Measurements from ENCODE around the gene PLEKHG7. TPM values are rescaled to one million over a fixed set of nuclear protein-coding genes. Genes with fewer than 3 reads are reported as not detected.

The PLEKHG7 gene
- total and polyA plus RNA-seq, 2 of the 8 experiments (the other 6 are each of a cell fraction or from before 2014, with no cell fraction given), result not detected

DNA sequence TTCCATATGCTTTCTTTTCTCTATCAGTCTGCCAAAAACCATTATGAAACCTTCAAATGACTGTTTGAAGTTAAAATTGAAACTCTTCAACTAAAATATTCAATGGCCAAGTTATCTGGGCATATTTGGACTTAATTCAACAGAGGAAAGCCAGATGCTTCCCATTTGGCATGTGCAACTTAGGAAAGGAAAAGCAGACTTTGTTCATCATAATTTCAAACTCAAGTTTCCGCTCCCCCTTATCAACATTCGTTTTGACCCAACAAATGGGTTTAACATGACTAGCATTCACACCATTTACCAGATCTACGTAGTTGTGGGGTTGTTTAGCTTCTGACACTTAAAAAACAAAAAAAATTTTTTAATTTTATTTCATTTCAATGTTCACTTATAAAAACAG lies 75.7 kb downstream of the PLEKHG7 start:
- H3K4me2 ChIP-seq (ENCODE audit: insufficient read depth in 1 of 2, low read depth in 2 of 2, low read length in 2 of 2), result no peak overlapping the region
- 88% methylated on average over 3 of the region's 3 CpGs; no CpG with 5 or more reads in 1 of the 2 experiments for WGBS, 2 experiments (ENCODE audit: extremely low coverage in 1 of 2, insufficient coverage in 1 of 2, insufficient read length in 1 of 2, insufficient replicate concordance in 2 of 2, low coverage in 1 of 2, low lambda C conversion rate in 2 of 2, missing lambda C conversion rate in 1 of 2)
- no peak overlapping the region for H2BK120ac ChIP-seq (replicated peaks; ENCODE audit: low read depth, low read length)
- H4K5ac ChIP-seq (ENCODE audit: insufficient read length, low read depth, low read length), result no peak overlapping the region
- DNase-seq (ENCODE audit: low read depth in 1 of 2, low spot score in 2 of 2) (no peak), FAIRE-seq (no peak)
- no peak overlapping the region for H3K27ac ChIP-seq (ENCODE audit: low read depth, low read length)
- no peak overlapping the region for H3K4ac ChIP-seq (replicated peaks; ENCODE audit: insufficient read length, low read depth, low read length)
- no peak overlapping the region for H3K14ac ChIP-seq (ENCODE audit: insufficient read length)
- H3K36me3 ChIP-seq (ENCODE audit: control insufficient read depth in 2 of 4, insufficient read depth in 4 of 4, low read length in 3 of 4), result peaks cover 0 to 23% (median under 1%) of the 10 kb centered on the region in 4 experiments; a peak in 2 of 8 replicates
- no peak overlapping the region for H3K56ac ChIP-seq (replicated peaks; ENCODE audit: insufficient read length, low read depth, low read length)
- no peak overlapping the region for H3K18ac ChIP-seq (ENCODE audit: extremely low read depth, low read length)
- no peak overlapping the region for H3K4me3 ChIP-seq (ENCODE audit: extremely low read depth in 1 of 4, insufficient read depth in 2 of 4, low read depth in 3 of 4, low read length in 4 of 4)
- H3K79me1 ChIP-seq (ENCODE audit: low read depth, low read length), result no peaks in the 10 kb centered on the region
- no peak overlapping the region for H3K9ac ChIP-seq (replicated peaks in 1 of 4; ENCODE audit: extremely low read depth in 1 of 4, low read depth in 3 of 4, low read length in 3 of 4)
- no peak overlapping the region for H2BK15ac ChIP-seq (ENCODE audit: low read length)
- CTCF ChIA-PET (ENCODE audit: partially characterized antibody), result interaction anchor here (0.9 to 1.0 kb wide), 2 partner anchors 602 to 618 kb away, joined by 3 read pairs; no protein-coding TSS in a partner anchor
- no peaks in the 10 kb centered on the region for H3K79me2 ChIP-seq (ENCODE audit: control insufficient read depth in 1 of 2, insufficient read depth in 2 of 2, low read length in 2 of 2)
- no peaks in the 10 kb centered on the region for H3K9me3 ChIP-seq (ENCODE audit: insufficient read depth in 2 of 2, low read depth in 1 of 2, low read length in 1 of 2)
- no peaks in the 10 kb centered on the region; a peak in 1 of 7 replicates for H3K4me1 ChIP-seq (replicated peaks in 1 of 4; ENCODE audit: control insufficient read depth in 3 of 4, insufficient read depth in 4 of 4, low read length in 3 of 4)
- H2BK12ac ChIP-seq (ENCODE audit: low read depth, low read length), result no peak overlapping the region
- no peak overlapping the region for H4K8ac ChIP-seq (ENCODE audit: extremely low read depth, insufficient read depth, low read length)
- no peak overlapping the region for H2AK5ac ChIP-seq (ENCODE audit: low read depth, low read length)
- POLR2A ChIA-PET (ENCODE audit: partially characterized antibody), result interaction anchor here (0.5 kb wide), 1 partner anchor 107 kb away, joined by 4 read pairs; no protein-coding TSS in a partner anchor
- H4K20me1 ChIP-seq (replicated peaks in 1 of 2; ENCODE audit: control insufficient read depth in 1 of 2, insufficient read depth in 2 of 2, low read length in 2 of 2), result no peaks in the 10 kb centered on the region
- H3K27me3 ChIP-seq (replicated peaks in 1 of 4; ENCODE audit: control insufficient read depth in 3 of 4, extremely low read depth in 1 of 4, insufficient read depth in 3 of 4, low read length in 3 of 4), result no peaks in the 10 kb centered on the region
- no peaks in the 10 kb centered on the region for H3K23me2 ChIP-seq (ENCODE audit: low read depth, low read length)
- H3K23ac ChIP-seq (ENCODE audit: insufficient read length), result no peak overlapping the region
- H4K91ac ChIP-seq (replicated peaks; ENCODE audit: insufficient read length, low read length), result no peak overlapping the region
- no peak overlapping the region for H2BK5ac ChIP-seq (ENCODE audit: low read depth, low read length)
- no peak overlapping the region for H2BK20ac ChIP-seq (ENCODE audit: low read length)
- no peak overlapping the region for H2AFZ ChIP-seq (ENCODE audit: low read length)
- TF ChIP-seq BACH1 (IDR thresholded peaks at IDR 0.05; ENCODE audit: low read length) (no peak), NANOG (IDR thresholded peaks at IDR 0.05; ENCODE audit: insufficient read depth, low read depth, low read length, poor library complexity, severe bottlenecking) (no peak), KDM1A (IDR thresholded peaks at IDR 0.05; ENCODE audit: borderline replicate concordance, low read length) (no peak), POLR2A (IDR thresholded peaks at IDR 0.05; ENCODE audit: control extremely low read depth in 1 of 2, low read depth in 2 of 2, low read length in 2 of 2) (no peak), BRCA1 (IDR thresholded peaks at IDR 0.05; ENCODE audit: low read depth, low read length) (no peak), SP1 (IDR thresholded peaks at IDR 0.05; ENCODE audit: low read depth, low read length) (no peak), EP300 (IDR thresholded peaks at IDR 0.05; ENCODE audit: borderline replicate concordance in 1 of 2, low read depth in 2 of 2, low read length in 2 of 2) (no peak), CBX8 (IDR thresholded peaks at IDR 0.05; ENCODE audit: borderline replicate concordance, low read depth, low read length) (no peak), EZH2 (IDR thresholded peaks at IDR 0.05; ENCODE audit: low read depth, low read length, severe bottlenecking) (no peak), BCL11A (IDR thresholded peaks at IDR 0.05; ENCODE audit: low read depth in 2 of 2, low read length in 2 of 2) (no peak), POU5F1 (IDR thresholded peaks at IDR 0.05; ENCODE audit: low read depth, low read length) (no peak)
- TF ChIP-seq, protein P1, sequence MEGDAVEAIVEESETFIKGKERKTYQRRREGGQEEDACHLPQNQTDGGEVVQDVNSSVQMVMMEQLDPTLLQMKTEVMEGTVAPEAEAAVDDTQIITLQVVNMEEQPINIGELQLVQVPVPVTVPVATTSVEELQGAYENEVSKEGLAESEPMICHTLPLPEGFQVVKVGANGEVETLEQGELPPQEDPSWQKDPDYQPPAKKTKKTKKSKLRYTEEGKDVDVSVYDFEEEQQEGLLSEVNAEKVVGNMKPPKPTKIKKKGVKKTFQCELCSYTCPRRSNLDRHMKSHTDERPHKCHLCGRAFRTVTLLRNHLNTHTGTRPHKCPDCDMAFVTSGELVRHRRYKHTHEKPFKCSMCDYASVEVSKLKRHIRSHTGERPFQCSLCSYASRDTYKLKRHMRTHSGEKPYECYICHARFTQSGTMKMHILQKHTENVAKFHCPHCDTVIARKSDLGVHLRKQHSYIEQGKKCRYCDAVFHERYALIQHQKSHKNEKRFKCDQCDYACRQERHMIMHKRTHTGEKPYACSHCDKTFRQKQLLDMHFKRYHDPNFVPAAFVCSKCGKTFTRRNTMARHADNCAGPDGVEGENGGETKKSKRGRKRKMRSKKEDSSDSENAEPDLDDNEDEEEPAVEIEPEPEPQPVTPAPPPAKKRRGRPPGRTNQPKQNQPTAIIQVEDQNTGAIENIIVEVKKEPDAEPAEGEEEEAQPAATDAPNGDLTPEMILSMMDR (IDR thresholded peaks at IDR 0.05; ENCODE audit: control extremely low read depth in 1 of 3, insufficient read depth in 1 of 3, low read depth in 1 of 3, low read length in 3 of 3), result no peak

Data from H1 (cell line).